ENCODE data around the gene MSL1. TPM values are rescaled to one million over a fixed set of nuclear protein-coding genes. Genes with fewer than 3 reads are reported as not detected.

Gene MSL1
- total RNA-seq, 2 donors from 2014 or later: 95.4 to 108 TPM

DNA sequence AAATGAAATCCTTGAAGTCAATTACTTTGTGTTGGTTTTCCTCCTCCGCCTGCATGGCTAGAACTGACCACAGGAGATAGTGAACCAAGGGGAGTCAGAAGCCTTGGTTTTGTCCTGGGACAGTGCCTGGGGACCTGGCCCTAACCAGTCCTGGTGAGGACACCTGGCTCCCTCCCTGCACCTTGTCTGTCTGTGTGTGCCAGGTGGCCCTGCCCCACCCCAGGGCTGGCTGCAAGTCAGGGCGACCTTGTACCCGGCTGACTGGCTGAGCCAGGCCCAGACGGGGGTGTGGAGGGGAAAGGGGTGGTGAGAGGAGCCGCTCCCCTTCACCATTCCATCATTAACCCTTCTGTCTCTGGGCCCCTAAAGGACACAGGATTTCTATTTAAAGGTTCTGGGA lies 58.9 kb downstream of the MSL1 start:
- H3K27ac Mint-ChIP-seq: peak overlapping the region; percentile 49
- H3K4me3 Mint-ChIP-seq: no peak overlapping the region
- no peak for DNase-seq
- H3K4me1 Mint-ChIP-seq: peaks cover 3% of the 10 kb centered on the region
- peaks cover 11% of the 10 kb centered on the region for H3K36me3 Mint-ChIP-seq (ENCODE audit: low read depth)
- H3K27me3 Mint-ChIP-seq (ENCODE audit: insufficient read depth): no peaks in the 10 kb centered on the region
- Histone ChIP-seq H3K4me3 (ENCODE audit: low read length) (no peak overlapping the region), H3K4me1 (ENCODE audit: control insufficient read depth, insufficient read depth, low read length) (peaks cover 5% of the 10 kb centered on the region), H3K27ac (ENCODE audit: low read depth, low read length) (no peak overlapping the region), H3K27me3 (ENCODE audit: control insufficient read depth, insufficient read depth, low read length, poor library complexity, severe bottlenecking) (no peaks in the 10 kb centered on the region), H3K36me3 (ENCODE audit: control insufficient read depth, insufficient read depth, low read length) (peaks cover 10% of the 10 kb centered on the region), H3K9ac (ENCODE audit: extremely low read depth, low read length, poor library complexity, severe bottlenecking) (no peak overlapping the region), H3K9me3 (ENCODE audit: control insufficient read depth, low read length) (no peaks in the 10 kb centered on the region)
- TF ChIP-seq, protein P1, sequence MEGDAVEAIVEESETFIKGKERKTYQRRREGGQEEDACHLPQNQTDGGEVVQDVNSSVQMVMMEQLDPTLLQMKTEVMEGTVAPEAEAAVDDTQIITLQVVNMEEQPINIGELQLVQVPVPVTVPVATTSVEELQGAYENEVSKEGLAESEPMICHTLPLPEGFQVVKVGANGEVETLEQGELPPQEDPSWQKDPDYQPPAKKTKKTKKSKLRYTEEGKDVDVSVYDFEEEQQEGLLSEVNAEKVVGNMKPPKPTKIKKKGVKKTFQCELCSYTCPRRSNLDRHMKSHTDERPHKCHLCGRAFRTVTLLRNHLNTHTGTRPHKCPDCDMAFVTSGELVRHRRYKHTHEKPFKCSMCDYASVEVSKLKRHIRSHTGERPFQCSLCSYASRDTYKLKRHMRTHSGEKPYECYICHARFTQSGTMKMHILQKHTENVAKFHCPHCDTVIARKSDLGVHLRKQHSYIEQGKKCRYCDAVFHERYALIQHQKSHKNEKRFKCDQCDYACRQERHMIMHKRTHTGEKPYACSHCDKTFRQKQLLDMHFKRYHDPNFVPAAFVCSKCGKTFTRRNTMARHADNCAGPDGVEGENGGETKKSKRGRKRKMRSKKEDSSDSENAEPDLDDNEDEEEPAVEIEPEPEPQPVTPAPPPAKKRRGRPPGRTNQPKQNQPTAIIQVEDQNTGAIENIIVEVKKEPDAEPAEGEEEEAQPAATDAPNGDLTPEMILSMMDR (conservative IDR thresholded peaks at IDR 0.05): no peak
- H3K9me3 Mint-ChIP-seq: no peaks in the 10 kb centered on the region
- WGBS, 2 experiments (ENCODE audit: insufficient coverage in 1 of 2, insufficient read length in 1 of 2): 87% methylated on average over 1 of the region's 5 CpGs; no CpG with 5 or more reads in 1 of the 2 experiments

DNA sequence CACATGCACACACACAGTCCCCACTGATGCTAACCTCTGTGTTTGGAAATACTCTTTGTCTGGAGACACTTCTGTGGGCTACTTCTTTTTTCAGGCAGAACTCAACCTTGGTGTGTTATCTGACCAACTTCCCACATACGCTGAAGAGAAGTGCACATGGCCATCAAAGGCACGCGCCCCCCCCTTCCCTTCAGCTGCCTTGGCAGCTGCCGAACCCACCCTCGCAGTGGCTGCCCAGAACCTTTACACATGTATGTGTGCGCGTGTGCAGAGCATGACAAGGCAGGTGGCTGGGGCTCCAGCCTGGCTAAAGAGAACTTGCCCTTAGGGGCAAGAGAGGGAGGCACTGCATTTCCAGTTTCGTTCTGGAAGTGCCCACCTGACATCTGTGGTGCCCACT lies 59.4 kb downstream of the MSL1 start:
- H3K27me3 ChIP-seq (ENCODE audit: control insufficient read depth, insufficient read depth, low read length, poor library complexity, severe bottlenecking): no peaks in the 10 kb centered on the region
- H3K27ac Mint-ChIP-seq: no peak overlapping the region
- H3K4me3 ChIP-seq (ENCODE audit: low read length): no peak overlapping the region
- H3K36me3 Mint-ChIP-seq (ENCODE audit: low read depth): peaks cover 6% of the 10 kb centered on the region
- no peak for DNase-seq
- no peaks in the 10 kb centered on the region for H3K9me3 ChIP-seq (ENCODE audit: control insufficient read depth, low read length)
- H3K27me3 Mint-ChIP-seq (ENCODE audit: insufficient read depth): no peaks in the 10 kb centered on the region
- no peak overlapping the region for H3K9ac ChIP-seq (ENCODE audit: extremely low read depth, low read length, poor library complexity, severe bottlenecking)
- H3K4me3 Mint-ChIP-seq: no peak overlapping the region
- H3K9me3 Mint-ChIP-seq: no peaks in the 10 kb centered on the region
- peaks cover 9% of the 10 kb centered on the region for H3K36me3 ChIP-seq (ENCODE audit: control insufficient read depth, insufficient read depth, low read length)
- TF ChIP-seq, protein P1 (conservative IDR thresholded peaks at IDR 0.05): no peak
- H3K4me1 Mint-ChIP-seq: peaks cover 3% of the 10 kb centered on the region
- WGBS, 2 experiments (ENCODE audit: insufficient coverage in 1 of 2, insufficient read length in 1 of 2): 90 to 100% methylated on average over 3 to 8 of the region's 8 CpGs
- H3K27ac ChIP-seq (ENCODE audit: low read depth, low read length): no peak overlapping the region
- peaks cover 5% of the 10 kb centered on the region for H3K4me1 ChIP-seq (ENCODE audit: control insufficient read depth, insufficient read depth, low read length)

DNA sequence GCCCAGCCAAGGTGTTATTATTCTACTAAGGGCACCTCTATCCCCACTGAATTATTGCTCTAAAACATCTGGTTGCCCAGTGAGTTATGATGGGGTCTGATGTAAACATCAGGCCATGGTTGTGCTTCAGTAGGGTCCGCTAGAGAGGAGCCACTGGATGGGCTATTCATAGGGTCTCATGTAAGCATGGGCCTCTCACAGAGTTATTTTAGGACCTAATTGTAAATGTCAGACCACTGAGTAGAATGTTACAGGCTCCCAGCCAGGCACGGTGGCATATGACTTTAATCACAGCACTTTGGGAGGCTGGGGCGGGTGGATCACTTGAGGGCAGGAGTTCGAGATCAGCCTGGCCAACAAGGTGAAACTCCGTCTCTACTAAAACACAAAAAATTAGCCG lies 60.8 kb downstream of the MSL1 start:
- Histone ChIP-seq H3K9ac (ENCODE audit: extremely low read depth, low read length, poor library complexity, severe bottlenecking) (no peak overlapping the region), H3K36me3 (ENCODE audit: control insufficient read depth, insufficient read depth, low read length) (no peaks in the 10 kb centered on the region), H3K27me3 (ENCODE audit: control insufficient read depth, insufficient read depth, low read length, poor library complexity, severe bottlenecking) (no peaks in the 10 kb centered on the region), H3K9me3 (ENCODE audit: control insufficient read depth, low read length) (no peaks in the 10 kb centered on the region), H3K4me3 (ENCODE audit: low read length) (no peak overlapping the region), H3K27ac (ENCODE audit: low read depth, low read length) (no peak overlapping the region), H3K4me1 (ENCODE audit: control insufficient read depth, insufficient read depth, low read length) (peaks cover 5% of the 10 kb centered on the region)
- DNase-seq: no peak
- TF ChIP-seq, protein P1 (conservative IDR thresholded peaks at IDR 0.05): no peak
- H3K27ac Mint-ChIP-seq: no peak overlapping the region
- WGBS, 2 experiments (ENCODE audit: insufficient coverage in 1 of 2, insufficient read length in 1 of 2): 90 to 98% methylated on average over 6 of the region's 6 CpGs
- H3K36me3 Mint-ChIP-seq (ENCODE audit: low read depth): peaks cover 4% of the 10 kb centered on the region
- H3K27me3 Mint-ChIP-seq (ENCODE audit: insufficient read depth): no peaks in the 10 kb centered on the region
- H3K9me3 Mint-ChIP-seq: no peaks in the 10 kb centered on the region
- H3K4me1 Mint-ChIP-seq: peaks cover 3% of the 10 kb centered on the region
- H3K4me3 Mint-ChIP-seq: no peak overlapping the region

Small RNA genes within 50 kb of the gene (microRNA-seq; reads per million reads assigned to microRNA genes)
- gene MIR6866 (ENCODE audit: borderline microRNAs expressed): not detected

Other genes starting within 250 kb of the MSL1 start
- gene GSDMB, start 203.3 kb upstream of the MSL1 start, total RNA-seq: 10 to 100 TPM; 16.6 to 30.9 TPM
- gene ORMDL3, start 194.4 kb upstream of the MSL1 start, total RNA-seq: 10 to 100 TPM; 77.7 to 83.8 TPM
- gene LRRC3C, start 194.2 kb upstream of the MSL1 start, total RNA-seq: not detected
- gene GSDMA, start 159.0 kb upstream of the MSL1 start, total RNA-seq: not detected
- 100 to 1,000 TPM; 152 to 164 TPM for gene PSMD3, start 141.2 kb upstream of the MSL1 start, total RNA-seq
- gene CSF3, start 106.5 kb upstream of the MSL1 start, total RNA-seq: not detected
- 100 to 1,000 TPM; 106 to 124 TPM for gene MED24, start 67.6 kb upstream of the MSL1 start, total RNA-seq
- 10 to 100 TPM; 12.7 to 14.4 TPM for gene THRA, start 59.0 kb upstream of the MSL1 start, total RNA-seq
- gene NR1D1, start 21.4 kb upstream of the MSL1 start, total RNA-seq: 1 to 10 TPM; 3.0 to 4.4 TPM
- 100 to 1,000 TPM; 113 to 116 TPM for gene CASC3, start 18.6 kb downstream of the MSL1 start, total RNA-seq
- gene RAPGEFL1, start 55.5 kb downstream of the MSL1 start, total RNA-seq: 10 to 100 TPM; 15.6 to 20.8 TPM
- 10 to 100 TPM; 22.5 to 25.3 TPM for gene WIPF2, start 97.3 kb downstream of the MSL1 start, total RNA-seq
- gene CDC6, start 165.9 kb downstream of the MSL1 start, total RNA-seq: 10 to 100 TPM; 88.4 to 95.4 TPM
- gene RARA, start 187.2 kb downstream of the MSL1 start, total RNA-seq: 10 to 100 TPM; 22.7 to 27.6 TPM
- gene GJD3, start 242.8 kb downstream of the MSL1 start, total RNA-seq: not detected